ENCODE data around the gene ATF1.
"Not testable (repeated sequence)": the region's sequence is repeated elsewhere in the genome, so short reads cannot be mapped to it uniquely, and the experiment has no call there.

ATF1 gene

GRCh38 chr12:50751948-50752721 is 11.8 kb upstream of the ATF1 start:
- TF ChIP-seq YY1 (IDR thresholded peaks at IDR 0.05; ENCODE audit: insufficient read depth, insufficient read length) (no peak), ZNF274 (IDR thresholded peaks at IDR 0.05; ENCODE audit: low read depth, low read length) (no peak), SUZ12 (IDR thresholded peaks at IDR 0.05; ENCODE audit: extremely low read depth, insufficient read depth, insufficient read length) (no peak)

GRCh38 chr12:50753232-50753769 is 10.6 kb upstream of the ATF1 start:
- Histone ChIP-seq H3K9me3 (ENCODE audit: insufficient read depth, low read length) (no peaks in the 10 kb centered on the region), H3K36me3 (ENCODE audit: insufficient read depth, insufficient read length, low read length) (no peaks in the 10 kb centered on the region), H3K9ac (ENCODE audit: insufficient read length, low read depth) (no peak overlapping the region), H3K27me3 (ENCODE audit: insufficient read depth, insufficient read length) (no peaks in the 10 kb centered on the region), H3K4me1 (ENCODE audit: insufficient read depth, insufficient read length) (no peaks in the 10 kb centered on the region), H3K4me3 (ENCODE audit: insufficient read length, low read depth) (no peak overlapping the region)
- no peak for DNase-seq (ENCODE audit: low read depth, low spot score)
- TF ChIP-seq SUZ12 (IDR thresholded peaks at IDR 0.05; ENCODE audit: extremely low read depth, insufficient read depth, insufficient read length) (no peak), ZNF274 (IDR thresholded peaks at IDR 0.05; ENCODE audit: low read depth, low read length) (no peak), YY1 (IDR thresholded peaks at IDR 0.05; ENCODE audit: insufficient read depth, insufficient read length) (no peak)

More at GRCh38 chr12:50751948-50752721, 11.8 kb upstream of the ATF1 start:
- DNase-seq (ENCODE audit: low read depth, low spot score) = no peak
- Histone ChIP-seq H3K9me3 (ENCODE audit: insufficient read depth, low read length) (no peaks in the 10 kb centered on the region), H3K36me3 (ENCODE audit: insufficient read depth, insufficient read length, low read length) (no peaks in the 10 kb centered on the region), H3K27me3 (ENCODE audit: insufficient read depth, insufficient read length) (no peaks in the 10 kb centered on the region), H3K9ac (ENCODE audit: insufficient read length, low read depth) (no peak overlapping the region), H3K4me1 (ENCODE audit: insufficient read depth, insufficient read length) (peaks cover 2% of the 10 kb centered on the region), H3K4me3 (ENCODE audit: insufficient read length, low read depth) (no peak overlapping the region)

GRCh38 chr12:50764286-50765094 is 589 bp downstream of the ATF1 start:
- peak; percentile 23 for DNase-seq (ENCODE audit: low read depth, low spot score)
- no peaks in the 10 kb centered on the region for H3K4me1 ChIP-seq (ENCODE audit: insufficient read depth, insufficient read length)

DNA sequence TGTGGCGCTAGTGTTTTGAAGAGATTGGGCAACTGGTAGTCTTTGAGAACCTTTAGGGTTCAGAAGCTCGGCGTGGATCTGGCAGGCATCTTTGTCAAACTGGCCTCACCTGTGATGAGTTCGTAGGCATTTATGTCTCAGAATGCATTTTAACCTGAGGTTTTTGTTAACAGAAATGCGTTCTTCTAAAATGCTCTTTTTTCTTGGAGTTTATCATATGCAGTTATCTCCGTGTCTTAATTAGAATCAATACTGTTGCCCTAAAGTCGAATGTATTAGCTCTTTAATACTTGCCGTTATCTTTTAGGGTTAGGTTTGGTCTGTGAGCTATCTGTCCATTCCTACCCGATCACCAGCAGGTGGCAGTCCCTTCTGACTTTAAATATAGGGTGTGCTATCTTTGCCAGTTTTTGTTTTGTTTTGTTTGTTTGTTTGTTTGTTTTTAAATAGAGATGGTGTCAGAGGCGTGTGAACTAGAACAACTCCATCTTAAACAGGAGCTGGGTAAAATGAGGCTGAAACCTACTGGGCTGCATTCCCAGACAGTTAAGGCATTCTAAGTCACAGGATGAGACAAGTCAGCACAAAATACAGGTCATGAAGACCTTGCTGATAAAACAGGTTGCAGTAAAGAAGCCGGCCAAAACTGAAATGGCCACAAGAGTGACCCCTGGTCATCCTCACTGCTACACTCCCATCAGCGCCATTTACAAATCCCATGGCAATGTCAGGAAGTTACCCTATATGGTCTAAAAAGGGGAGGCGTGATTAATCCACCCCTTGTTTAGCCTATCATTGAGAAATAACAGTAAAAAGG is 1.4 kb downstream of the ATF1 start:
- no peaks in the 10 kb centered on the region for H3K4me1 ChIP-seq (ENCODE audit: insufficient read depth, insufficient read length)
- H3K9me3 ChIP-seq (ENCODE audit: insufficient read depth, low read length) = no peaks in the 10 kb centered on the region
- no peaks in the 10 kb centered on the region for H3K27me3 ChIP-seq (ENCODE audit: insufficient read depth, insufficient read length)
- DNase-seq (ENCODE audit: low read depth, low spot score) = no peak
- TF ChIP-seq ZNF274 (IDR thresholded peaks at IDR 0.05; ENCODE audit: low read depth, low read length) (no peak), YY1 (IDR thresholded peaks at IDR 0.05; ENCODE audit: insufficient read depth, insufficient read length) (no peak), SUZ12 (IDR thresholded peaks at IDR 0.05; ENCODE audit: extremely low read depth, insufficient read depth, insufficient read length) (no peak)
- H3K4me3 ChIP-seq (ENCODE audit: insufficient read length, low read depth) = peak overlapping the region; percentile 84
- peak overlapping the region; percentile 80 for H3K9ac ChIP-seq (ENCODE audit: insufficient read length, low read depth)
- H3K36me3 ChIP-seq (ENCODE audit: insufficient read depth, insufficient read length, low read length) = peaks cover 1% of the 10 kb centered on the region

More at GRCh38 chr12:50764286-50765094, 589 bp downstream of the ATF1 start:
- Histone ChIP-seq H3K36me3 (ENCODE audit: insufficient read depth, insufficient read length, low read length) (no peaks in the 10 kb centered on the region), H3K4me3 (ENCODE audit: insufficient read length, low read depth) (peak overlapping the region; percentile 84), H3K27me3 (ENCODE audit: insufficient read depth, insufficient read length) (no peaks in the 10 kb centered on the region), H3K9ac (ENCODE audit: insufficient read length, low read depth) (peak overlapping the region; percentile 94), H3K9me3 (ENCODE audit: insufficient read depth, low read length) (no peaks in the 10 kb centered on the region)
- TF ChIP-seq YY1 (IDR thresholded peaks at IDR 0.05; ENCODE audit: insufficient read depth, insufficient read length) (no peak), SUZ12 (IDR thresholded peaks at IDR 0.05; ENCODE audit: extremely low read depth, insufficient read depth, insufficient read length) (no peak), ZNF274 (IDR thresholded peaks at IDR 0.05; ENCODE audit: low read depth, low read length) (no peak)

DNA sequence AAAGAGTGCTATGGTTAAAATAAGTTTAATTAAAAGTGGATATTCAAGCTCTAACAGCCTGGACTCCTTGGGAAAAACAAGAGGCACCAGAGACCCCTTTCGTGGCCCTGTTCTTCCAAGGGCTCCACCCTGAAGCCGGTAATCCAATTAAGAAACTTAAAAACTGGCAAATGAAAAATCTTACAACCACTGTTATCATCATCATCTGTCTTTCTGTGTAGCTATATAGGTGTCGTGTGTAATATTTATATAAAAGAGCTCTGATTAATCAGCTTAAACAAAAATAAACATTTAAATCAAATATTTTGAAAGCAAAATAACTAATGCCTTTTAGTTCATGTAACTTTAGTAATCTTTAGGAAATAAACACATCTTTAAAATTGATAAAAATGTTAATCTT is 4.5 kb downstream of the ATF1 start:
- Histone ChIP-seq H3K4me3 (ENCODE audit: insufficient read length, low read depth) (no peak overlapping the region), H3K4me1 (ENCODE audit: insufficient read depth, insufficient read length) (no peaks in the 10 kb centered on the region), H3K9me3 (ENCODE audit: insufficient read depth, low read length) (no peaks in the 10 kb centered on the region), H3K9ac (ENCODE audit: insufficient read length, low read depth) (no peak overlapping the region), H3K27me3 (ENCODE audit: insufficient read depth, insufficient read length) (no peaks in the 10 kb centered on the region), H3K36me3 (ENCODE audit: insufficient read depth, insufficient read length, low read length) (peaks cover 15% of the 10 kb centered on the region)
- TF ChIP-seq YY1 (IDR thresholded peaks at IDR 0.05; ENCODE audit: insufficient read depth, insufficient read length) (no peak), ZNF274 (IDR thresholded peaks at IDR 0.05; ENCODE audit: low read depth, low read length) (no peak), SUZ12 (IDR thresholded peaks at IDR 0.05; ENCODE audit: extremely low read depth, insufficient read depth, insufficient read length) (no peak)
- no peak for DNase-seq (ENCODE audit: low read depth, low spot score)

DNA sequence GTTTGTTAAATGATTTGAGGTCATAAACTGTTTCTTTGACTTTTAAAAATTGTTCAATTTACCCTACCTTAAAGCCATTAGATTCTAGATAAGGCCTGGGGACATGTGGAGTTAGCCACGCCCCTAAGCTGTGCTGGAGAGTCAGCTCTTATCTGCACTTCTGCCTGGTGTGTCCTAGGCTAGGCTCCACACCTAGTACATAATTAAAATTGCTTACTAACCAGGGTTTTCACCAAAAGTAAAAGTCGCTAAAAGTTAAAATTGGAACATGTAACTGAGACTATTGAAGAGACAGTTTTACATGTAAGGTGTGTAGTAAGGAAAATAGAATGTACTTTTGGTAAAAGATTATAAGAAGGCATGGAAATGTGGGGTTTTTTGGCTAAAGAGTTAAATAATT is 4.9 kb downstream of the ATF1 start:
- not testable (repeated sequence) for DNase-seq (ENCODE audit: low read depth, low spot score); H3K9me3 ChIP-seq (ENCODE audit: insufficient read depth, low read length); H3K4me3 ChIP-seq (ENCODE audit: insufficient read length, low read depth); H3K4me1 ChIP-seq (ENCODE audit: insufficient read depth, insufficient read length); H3K9ac ChIP-seq (ENCODE audit: insufficient read length, low read depth); H3K27me3 ChIP-seq (ENCODE audit: insufficient read depth, insufficient read length)
- H3K36me3 ChIP-seq (ENCODE audit: insufficient read depth, insufficient read length, low read length) = peaks cover 15% of the 10 kb centered on the region
